ENCODE results near the gene WDR74.

Gene WDR74

DNA sequence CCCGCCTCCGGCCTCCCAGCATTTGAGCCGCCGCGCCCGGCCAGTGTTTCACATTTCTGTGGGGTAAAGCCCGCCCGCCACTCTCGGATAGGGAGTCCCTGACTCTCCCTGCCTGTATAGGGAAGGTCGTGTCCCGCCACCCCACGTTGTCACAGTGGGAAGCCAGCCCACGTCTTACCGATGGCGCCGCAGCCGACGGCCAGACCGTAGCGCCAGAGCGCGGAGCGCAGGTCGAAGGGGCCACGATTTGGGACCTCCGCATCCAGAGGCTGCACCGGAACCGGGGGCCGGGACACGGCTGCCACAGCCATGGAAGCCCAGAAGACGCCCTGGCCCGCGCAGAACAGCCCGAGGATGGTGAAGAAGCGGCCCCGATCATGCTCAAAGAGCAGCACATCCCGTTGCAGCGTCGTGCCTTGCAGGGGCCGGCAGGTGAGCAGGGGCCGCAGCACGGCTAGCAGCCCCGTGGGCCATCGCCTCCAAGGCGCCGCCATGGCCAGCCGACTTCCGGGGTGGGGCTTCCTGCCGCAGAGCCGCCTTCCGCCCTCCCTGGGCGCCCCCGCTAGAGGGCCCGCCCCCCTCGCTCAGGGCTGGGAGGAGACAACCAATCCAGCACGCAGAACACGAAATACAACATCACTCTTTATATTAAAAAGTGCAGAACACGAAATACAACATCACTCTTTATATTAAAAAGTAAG lies 47.7 kb downstream of the WDR74 start, which contains the start of gene TMEM223:
TMEM223 (minus strand) TSS at position 506 of the 701 bp plus-strand sequence; CDS start at position 494, 12 bp downstream.
- DNase-seq = peak; percentile 93

DNA sequence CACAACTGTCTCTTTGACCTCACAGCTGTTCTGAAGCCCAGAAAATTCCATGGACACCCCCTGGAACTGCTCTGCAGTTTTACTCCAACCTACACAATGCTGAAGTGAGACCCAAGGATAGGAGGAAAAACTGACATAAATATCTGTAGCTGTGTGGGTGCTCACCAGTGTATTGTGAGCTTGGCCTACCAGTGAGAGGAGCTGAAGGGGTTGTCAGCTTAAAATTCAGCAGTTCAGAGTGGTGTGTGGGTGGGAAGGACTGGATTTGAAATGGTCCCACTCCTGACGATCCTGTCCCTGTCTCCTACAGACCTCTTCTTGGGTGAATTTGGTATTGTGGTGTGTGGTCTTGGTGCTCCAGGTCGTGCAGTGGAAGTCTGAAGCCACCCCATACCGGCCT lies 49.8 kb downstream of the WDR74 start:
- DNase-seq = no peak

DNA sequence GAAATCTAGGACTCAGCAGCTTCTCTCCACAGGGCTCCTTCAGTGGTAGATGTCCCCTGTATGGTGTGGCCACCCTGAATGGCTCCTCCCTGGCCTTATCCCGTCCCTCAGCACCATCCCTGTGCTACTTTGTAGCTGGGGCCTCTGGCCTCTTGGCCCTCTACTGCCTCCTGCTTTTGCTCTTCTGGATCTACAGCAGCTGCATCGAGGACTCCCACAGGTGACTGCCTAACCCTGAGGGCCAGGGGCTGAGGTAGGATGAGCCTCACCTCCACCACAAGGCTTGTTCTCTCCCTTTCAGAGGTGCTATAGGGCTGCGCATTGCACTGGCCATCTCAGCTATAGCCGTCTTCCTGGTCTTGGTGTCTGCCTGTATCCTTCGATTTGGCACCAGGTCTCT lies 50.4 kb downstream of the WDR74 start:
- DNase-seq = no peak

DNA sequence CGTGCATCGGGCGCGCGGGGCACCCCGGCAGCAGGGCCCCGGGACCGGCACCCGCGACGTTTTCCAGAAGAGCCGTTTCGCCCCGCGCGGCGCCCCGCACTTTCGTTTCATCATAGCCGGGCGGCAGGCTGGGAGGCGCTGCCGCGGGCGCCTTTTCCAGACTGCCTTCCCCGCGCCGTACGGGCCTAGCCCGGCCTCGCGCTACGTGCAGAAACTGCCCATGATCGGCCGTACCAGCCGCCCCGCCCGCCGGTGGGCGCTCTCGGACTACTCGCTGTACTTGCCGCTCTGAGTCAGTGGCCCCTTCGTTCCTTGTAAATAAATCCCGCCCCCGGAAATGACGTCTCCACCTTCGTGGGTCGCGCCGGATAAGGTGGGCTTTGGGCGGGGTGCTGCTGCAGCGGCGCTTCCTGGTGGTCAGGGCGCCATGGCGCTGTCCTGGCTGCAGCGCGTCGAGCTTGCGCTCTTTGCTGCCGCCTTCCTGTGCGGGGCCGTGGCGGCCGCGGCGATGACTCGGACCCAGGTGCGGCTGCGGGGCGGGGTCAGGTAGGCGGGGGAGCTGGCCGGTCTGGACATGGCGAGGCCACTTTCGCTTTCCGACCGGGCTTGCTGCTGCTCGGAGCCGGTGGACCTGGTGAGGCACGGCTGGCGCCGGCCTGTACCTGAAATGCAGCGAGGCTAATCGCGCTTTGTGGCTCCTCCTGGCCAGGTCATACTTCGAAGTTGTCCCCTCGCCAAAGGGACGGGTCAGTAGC lies 52.2 kb downstream of the WDR74 start, which contains the start of gene TMEM179B:
TMEM179B (plus strand) TSS at position 398 of the 755 bp plus-strand sequence; CDS start at position 428, 30 bp downstream.
- peak; percentile 97 for DNase-seq

DNA sequence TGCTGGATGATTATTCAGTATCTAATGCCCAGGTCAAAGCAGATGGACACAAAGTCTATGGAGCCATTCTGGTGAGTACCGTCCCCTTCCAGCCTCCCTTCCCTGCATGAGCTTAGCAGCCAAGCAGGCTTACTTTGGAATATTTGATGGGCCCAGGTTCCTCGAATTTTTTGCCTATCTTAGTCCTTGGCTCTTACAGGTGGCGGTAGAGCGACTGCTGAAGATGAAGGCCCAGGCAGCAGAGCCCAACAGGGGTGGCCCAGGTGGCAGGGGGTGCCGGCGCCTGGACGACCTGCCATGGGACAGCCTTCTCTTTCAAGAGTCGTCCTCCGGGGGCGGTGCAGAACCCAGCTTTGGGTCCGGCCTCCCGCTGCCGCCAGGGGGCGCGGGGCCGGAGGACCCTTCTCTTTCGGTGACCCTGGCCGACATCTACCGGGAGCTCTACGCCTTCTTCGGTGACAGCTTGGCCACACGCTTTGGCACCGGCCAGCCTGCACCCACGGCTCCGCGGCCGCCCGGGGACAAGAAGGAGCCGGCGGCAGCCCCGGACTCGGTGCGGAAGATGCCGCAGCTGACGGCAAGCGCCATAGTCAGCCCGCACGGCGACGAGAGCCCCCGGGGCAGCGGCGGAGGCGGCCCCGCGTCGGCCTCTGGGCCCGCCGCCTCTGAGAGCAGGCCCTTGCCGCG lies 52.9 kb downstream of the WDR74 start:
- DNase-seq = peak; percentile 93
